AG09309 (cell line): ENCODE data around the gene BORCS5.

Experiments
- DNase-seq: peaks from one replicate; pipeline ENCODE4 v3.0.0-alpha.2; 2010; ENCODE audit warnings: low read depth
- H3K4me3 ChIP-seq: 2 replicates; pipeline ENCODE4 v1.5.1; 2011; ENCODE audit warnings: mild to moderate bottlenecking, low read depth, low read length, moderate library complexity; ENCODE audit not compliant: control insufficient read depth
- TF ChIP-seq, protein P1 (sequence below): IDR thresholded peaks from 2 replicates; pipeline ENCODE4 v1.5.1; 2011; ENCODE audit warnings: mild to moderate bottlenecking, low read depth, low read length, inconsistent platforms; ENCODE audit not compliant: insufficient read depth, control insufficient read depth; ENCODE audit errors: missing control alignments

The BORCS5 gene

DNA sequence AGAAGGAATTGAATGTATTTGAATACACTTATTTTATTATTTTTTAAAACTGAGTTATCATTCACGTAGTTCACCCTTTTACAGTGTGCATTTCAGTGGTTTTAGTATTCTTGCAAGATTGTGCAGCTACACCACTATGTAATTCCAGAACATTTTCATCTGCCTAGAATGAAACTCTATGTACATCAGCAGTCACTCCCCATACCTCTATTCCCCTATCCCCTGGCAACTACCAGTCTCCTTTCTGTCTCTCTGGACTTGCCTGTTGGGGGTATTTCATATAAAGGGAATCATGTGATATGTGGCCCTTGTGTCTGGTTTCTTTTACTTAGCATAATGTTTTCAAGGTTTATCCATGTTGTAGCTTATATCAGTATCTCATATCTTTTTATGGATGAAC, 96.8 kb downstream of the BORCS5 start:
- no peak for DNase-seq
- no peak overlapping the region for H3K4me3 ChIP-seq
- TF ChIP-seq, protein P1, sequence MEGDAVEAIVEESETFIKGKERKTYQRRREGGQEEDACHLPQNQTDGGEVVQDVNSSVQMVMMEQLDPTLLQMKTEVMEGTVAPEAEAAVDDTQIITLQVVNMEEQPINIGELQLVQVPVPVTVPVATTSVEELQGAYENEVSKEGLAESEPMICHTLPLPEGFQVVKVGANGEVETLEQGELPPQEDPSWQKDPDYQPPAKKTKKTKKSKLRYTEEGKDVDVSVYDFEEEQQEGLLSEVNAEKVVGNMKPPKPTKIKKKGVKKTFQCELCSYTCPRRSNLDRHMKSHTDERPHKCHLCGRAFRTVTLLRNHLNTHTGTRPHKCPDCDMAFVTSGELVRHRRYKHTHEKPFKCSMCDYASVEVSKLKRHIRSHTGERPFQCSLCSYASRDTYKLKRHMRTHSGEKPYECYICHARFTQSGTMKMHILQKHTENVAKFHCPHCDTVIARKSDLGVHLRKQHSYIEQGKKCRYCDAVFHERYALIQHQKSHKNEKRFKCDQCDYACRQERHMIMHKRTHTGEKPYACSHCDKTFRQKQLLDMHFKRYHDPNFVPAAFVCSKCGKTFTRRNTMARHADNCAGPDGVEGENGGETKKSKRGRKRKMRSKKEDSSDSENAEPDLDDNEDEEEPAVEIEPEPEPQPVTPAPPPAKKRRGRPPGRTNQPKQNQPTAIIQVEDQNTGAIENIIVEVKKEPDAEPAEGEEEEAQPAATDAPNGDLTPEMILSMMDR = no peak

DNA sequence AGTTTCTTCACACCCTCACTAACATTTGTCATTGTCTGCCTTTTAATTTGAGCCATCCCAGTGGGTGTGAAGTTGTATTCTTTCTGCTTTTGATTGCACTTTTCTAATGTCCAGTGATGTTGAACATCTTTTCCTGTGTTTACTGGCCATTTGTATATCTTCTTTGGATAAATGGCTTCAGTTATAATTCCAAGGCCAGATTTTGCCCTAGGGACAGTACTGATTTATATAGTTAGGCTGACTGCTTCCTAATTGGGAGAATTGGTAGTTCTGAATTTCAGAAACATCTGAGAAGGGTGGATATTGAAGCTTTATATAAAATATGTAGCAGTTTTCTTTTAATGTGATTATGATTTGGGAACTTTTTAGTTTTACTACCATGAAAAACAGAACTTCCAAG, 97.4 kb downstream of the BORCS5 start:
- TF ChIP-seq, protein P1 = no peak
- no peak overlapping the region for H3K4me3 ChIP-seq
- DNase-seq = no peak

DNA sequence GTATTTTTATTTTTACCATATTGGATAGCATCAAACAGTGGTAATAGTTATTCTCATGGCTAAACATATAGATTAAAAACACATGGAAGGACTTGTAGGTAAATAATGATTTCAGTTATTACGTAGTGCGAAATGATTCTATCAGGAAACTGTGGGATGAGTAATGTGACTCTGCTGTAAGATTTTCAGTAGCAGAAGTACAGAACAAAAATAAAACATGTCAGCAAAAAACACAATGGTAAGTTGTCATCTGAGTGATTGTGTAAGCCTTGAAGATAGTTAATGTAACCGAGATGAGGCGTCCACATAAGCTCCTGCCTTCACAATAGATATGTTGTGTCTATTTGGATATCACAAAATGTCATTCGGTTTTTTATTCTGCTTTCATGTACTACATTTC, 99.8 kb downstream of the BORCS5 start:
- peak; percentile 17 for DNase-seq
- H3K4me3 ChIP-seq = no peak overlapping the region
- TF ChIP-seq, protein P1 = no peak

- TF ChIP-seq, protein P1 = no peak
- no peak for DNase-seq
- H3K4me3 ChIP-seq = no peak overlapping the region
Observed at GRCh38 chr12:12460935-12461922, 104.4 kb downstream of the BORCS5 start.

DNA sequence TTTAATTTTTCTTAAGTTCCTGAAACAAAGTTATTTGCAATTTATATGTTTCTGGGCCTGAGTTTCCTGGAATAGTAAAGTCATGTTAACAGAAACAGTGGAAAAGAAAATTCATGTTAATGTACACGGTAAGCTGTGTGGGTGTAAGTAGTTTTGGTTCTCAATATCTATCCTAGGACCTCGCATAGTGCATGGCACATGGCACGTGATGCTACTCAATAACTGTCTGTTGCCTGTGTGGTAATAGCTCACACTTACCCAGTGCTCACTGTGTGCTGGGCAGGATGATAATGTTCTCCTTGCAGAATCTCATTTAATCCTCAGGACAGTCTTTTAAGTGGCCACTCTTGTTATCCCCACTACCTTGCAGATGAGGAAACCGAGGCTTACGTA, 105.0 kb downstream of the BORCS5 start:
- DNase-seq = no peak
- TF ChIP-seq, protein P1 = no peak
- no peak overlapping the region for H3K4me3 ChIP-seq

DNA sequence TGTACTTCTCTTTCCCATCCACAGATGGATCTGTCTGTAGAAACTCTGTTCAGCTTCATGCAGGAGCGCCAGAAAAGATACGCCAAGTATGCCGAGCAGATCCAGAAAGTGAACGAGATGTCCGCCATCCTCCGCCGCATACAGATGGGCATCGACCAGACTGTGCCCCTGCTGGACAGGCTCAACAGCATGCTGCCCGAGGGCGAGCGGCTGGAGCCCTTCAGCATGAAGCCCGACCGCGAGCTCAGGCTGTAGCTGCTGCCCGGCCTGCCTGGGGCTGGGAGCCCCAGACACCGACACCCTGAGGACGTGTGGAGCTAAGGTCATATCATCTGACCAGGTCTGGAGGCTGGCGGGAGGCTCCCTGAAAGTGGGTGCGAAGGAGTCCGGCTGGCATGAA, 108.6 kb downstream of the BORCS5 start:
- TF ChIP-seq, protein P1 = no peak
- H3K4me3 ChIP-seq = no peak overlapping the region

More for the DNA sequence above, 108.6 kb downstream of the BORCS5 start:
- DNase-seq = no peak
